Measurements from ENCODE around the gene KHSRP.
A peak's percentile ranks its signal among the peaks of the same experiment; 100 is the strongest.

KHSRP gene, protein sequence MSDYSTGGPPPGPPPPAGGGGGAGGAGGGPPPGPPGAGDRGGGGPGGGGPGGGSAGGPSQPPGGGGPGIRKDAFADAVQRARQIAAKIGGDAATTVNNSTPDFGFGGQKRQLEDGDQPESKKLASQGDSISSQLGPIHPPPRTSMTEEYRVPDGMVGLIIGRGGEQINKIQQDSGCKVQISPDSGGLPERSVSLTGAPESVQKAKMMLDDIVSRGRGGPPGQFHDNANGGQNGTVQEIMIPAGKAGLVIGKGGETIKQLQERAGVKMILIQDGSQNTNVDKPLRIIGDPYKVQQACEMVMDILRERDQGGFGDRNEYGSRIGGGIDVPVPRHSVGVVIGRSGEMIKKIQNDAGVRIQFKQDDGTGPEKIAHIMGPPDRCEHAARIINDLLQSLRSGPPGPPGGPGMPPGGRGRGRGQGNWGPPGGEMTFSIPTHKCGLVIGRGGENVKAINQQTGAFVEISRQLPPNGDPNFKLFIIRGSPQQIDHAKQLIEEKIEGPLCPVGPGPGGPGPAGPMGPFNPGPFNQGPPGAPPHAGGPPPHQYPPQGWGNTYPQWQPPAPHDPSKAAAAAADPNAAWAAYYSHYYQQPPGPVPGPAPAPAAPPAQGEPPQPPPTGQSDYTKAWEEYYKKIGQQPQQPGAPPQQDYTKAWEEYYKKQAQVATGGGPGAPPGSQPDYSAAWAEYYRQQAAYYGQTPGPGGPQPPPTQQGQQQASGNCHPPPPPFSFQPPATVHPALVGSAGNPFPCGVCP

DNA sequence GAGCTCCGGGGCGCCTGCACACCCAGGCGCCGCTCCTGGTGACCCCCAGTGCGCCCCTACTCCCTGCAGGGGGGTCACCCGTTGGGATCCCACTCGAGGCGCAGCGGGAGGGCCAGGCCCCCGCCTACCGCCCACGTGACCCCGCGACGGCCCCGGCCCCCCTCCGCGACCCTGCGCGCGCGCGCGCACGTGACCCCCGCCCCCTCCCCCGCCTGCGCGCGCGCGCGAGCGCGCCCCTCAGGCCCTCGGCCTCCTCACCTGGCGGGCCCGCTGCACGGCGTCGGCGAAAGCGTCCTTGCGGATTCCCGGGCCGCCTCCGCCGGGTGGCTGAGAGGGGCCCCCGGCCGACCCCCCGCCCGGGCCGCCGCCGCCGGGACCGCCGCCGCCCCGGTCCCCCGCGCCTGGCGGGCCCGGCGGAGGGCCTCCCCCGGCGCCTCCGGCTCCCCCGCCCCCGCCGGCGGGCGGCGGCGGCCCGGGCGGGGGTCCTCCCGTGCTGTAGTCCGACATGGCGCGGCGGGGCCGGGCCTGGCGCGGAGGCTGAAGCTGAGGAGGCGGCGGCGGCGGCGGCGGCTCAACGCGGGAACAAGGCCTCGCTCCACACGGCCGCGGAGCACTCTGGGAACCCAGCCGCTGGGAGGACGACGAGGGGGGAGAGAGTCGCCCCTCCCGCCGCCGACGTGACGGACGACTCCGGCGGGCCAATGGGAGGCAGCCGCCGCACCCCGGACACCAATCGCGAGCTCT, at the start of gene KHSRP:
TSS of gene KHSRP (minus strand) at position 617 of the 744 bp plus-strand sequence. CDS start at position 507, 110 bp downstream.
- peak within 1 kb of the TSS; percentile 70 for H3K4me3 ChIP-seq (ENCODE audit: low read depth, low read length)
- no peak for DNase-seq (ENCODE audit: low read depth)
- TF ChIP-seq, protein P1, sequence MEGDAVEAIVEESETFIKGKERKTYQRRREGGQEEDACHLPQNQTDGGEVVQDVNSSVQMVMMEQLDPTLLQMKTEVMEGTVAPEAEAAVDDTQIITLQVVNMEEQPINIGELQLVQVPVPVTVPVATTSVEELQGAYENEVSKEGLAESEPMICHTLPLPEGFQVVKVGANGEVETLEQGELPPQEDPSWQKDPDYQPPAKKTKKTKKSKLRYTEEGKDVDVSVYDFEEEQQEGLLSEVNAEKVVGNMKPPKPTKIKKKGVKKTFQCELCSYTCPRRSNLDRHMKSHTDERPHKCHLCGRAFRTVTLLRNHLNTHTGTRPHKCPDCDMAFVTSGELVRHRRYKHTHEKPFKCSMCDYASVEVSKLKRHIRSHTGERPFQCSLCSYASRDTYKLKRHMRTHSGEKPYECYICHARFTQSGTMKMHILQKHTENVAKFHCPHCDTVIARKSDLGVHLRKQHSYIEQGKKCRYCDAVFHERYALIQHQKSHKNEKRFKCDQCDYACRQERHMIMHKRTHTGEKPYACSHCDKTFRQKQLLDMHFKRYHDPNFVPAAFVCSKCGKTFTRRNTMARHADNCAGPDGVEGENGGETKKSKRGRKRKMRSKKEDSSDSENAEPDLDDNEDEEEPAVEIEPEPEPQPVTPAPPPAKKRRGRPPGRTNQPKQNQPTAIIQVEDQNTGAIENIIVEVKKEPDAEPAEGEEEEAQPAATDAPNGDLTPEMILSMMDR (IDR thresholded peaks at IDR 0.05; ENCODE audit: low read depth, low read length, missing control alignments): no peak

DNA sequence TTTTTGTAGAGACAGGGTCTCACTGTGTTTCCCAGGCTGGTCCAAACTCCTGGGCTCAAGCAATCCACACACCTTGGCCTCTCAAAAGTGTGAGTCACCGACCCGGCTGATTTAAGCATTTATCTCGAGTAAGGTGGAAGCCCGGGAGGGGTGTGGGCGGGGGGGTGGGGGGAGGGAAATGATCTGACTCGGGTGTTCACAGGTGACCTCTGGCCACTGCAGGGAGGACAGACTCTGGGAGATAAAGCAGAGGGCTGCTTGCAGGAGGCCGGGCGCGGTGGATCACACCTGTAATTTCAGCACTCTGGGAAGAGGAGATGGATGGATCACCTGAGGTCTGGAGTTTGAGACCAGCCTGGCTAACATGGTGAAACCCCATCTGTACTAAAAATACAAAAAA, 49.0 kb upstream of the KHSRP start:
- TF ChIP-seq, protein P1 (IDR thresholded peaks at IDR 0.05; ENCODE audit: low read depth, low read length, missing control alignments): no peak
- no peak for DNase-seq (ENCODE audit: low read depth)
- H3K4me3 ChIP-seq (ENCODE audit: low read depth, low read length): no peak overlapping the region

DNA sequence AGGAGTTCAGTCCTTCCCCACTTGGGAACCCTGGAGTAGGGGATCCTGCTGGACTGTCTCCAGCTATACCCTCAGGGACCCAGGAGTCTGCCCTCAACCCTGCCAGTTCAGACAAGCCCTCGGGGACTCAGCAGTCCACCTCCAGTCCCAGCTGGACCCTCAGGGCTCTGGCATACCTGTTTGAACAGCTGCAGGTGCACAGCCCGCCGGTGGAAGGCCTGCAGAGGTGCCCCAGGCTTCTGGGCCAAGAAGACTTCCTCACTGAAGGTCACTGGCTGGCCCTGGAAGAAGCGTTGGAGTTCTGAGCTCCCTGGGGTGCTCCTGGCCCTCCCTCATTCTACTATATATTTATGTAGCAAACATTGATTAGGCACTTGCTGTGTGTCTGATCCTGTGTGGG, 48.1 kb upstream of the KHSRP start:
- no peak overlapping the region for H3K4me3 ChIP-seq (ENCODE audit: low read depth, low read length)
- TF ChIP-seq, protein P1 (IDR thresholded peaks at IDR 0.05; ENCODE audit: low read depth, low read length, missing control alignments): no peak
- no peak for DNase-seq (ENCODE audit: low read depth)

DNA sequence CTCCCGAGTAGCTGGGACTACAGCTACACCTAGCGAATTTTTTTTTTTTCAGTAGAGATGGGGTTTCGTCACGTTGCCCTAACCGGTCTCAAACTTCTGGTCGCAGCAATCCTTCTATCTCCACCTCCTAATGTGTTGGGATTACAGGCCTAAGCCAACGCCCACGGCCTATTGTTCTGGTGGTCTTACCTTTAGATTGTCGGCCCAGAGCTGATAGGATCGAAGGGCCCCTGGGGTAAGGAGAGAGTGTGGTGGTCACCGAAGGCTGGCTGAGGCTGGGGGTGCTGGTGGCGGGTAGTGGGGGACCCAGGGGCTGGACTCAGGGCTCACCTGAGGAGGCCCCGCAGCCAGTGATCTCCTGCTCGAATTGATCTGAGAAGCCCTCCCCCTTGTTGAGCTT, 46.5 kb upstream of the KHSRP start:
- no peak overlapping the region for H3K4me3 ChIP-seq (ENCODE audit: low read depth, low read length)
- DNase-seq (ENCODE audit: low read depth): no peak
- TF ChIP-seq, protein P1 (IDR thresholded peaks at IDR 0.05; ENCODE audit: low read depth, low read length, missing control alignments): no peak

DNA sequence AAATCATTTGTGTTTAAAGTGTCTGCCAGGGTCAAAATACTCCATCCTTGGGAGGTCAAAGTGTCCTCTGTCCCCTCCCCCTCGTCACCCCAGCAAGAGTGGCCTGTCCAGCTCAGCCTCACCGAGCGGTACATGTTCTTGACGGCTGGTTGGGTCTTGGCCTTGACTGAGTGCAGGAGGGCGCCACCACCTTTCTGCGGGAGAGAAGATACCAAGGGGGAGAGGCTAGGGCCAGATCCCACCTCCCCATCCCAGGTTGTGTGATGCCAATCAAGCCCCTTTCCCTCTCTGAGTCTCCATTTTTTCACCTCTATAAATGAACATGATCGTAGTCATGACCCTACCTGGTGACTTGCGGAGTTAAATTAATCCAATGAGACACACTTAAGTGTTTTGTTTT, 45.6 kb upstream of the KHSRP start:
- DNase-seq (ENCODE audit: low read depth): no peak
- TF ChIP-seq, protein P1 (IDR thresholded peaks at IDR 0.05; ENCODE audit: low read depth, low read length, missing control alignments): no peak
- no peak overlapping the region for H3K4me3 ChIP-seq (ENCODE audit: low read depth, low read length)

DNA sequence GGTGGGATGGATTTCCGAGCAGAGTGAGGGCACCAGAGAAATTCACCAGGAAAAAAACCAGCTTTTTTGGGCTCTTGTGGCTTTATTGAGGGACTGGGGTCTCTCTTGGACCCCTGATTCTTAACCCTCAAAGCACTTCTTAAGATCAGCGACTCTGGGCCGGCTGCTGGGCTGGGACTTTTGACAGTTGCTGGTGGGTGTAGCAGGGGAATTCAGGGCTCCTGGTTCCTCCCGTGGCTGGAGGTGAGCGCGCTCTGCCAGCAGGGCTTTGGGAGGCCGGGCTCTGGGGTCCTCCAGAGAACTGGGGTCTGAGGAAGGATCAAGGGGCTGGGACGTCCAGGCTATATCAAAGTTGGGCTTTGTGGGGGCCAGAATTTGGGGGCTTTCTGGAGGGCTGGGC, 42.8 kb upstream of the KHSRP start:
- no peak for DNase-seq (ENCODE audit: low read depth)
- no peak overlapping the region for H3K4me3 ChIP-seq (ENCODE audit: low read depth, low read length)
- TF ChIP-seq, protein P1 (IDR thresholded peaks at IDR 0.05; ENCODE audit: low read depth, low read length, missing control alignments): no peak
